Left lung (tissue), 10 donors: ENCODE measurements around the gene IKBKE. TPM values are rescaled to one million over a fixed set of nuclear protein-coding genes. Genes with fewer than 3 reads are reported as not detected.

Experiments used
- ATAC-seq: fragments of 200-7000 bp; cut with Tn5 transposase; one replicate; pipeline ENCODE4 v1.9.1; 2020; ENCODE audit warnings: moderate library complexity
- DNase-seq, 4 donors: peaks; one replicate each; pipeline ENCODE4 v3.0.0-alpha.2; 2013 to 2020
- H3K27ac ChIP-seq, 2 donors: fragments of 200-600 bp; sonication (generic) in 1 of 2; one replicate each; pipeline versions ENCODE4 v1.5.0 to v1.8.0; 2020 to 2021
- H3K27me3 ChIP-seq, 2 donors: fragments of 200-600 bp; sonication (generic) in 1 of 2; one replicate each; pipeline versions ENCODE4 v1.5.0 to v1.8.0; 2020 to 2021
- H3K36me3 ChIP-seq, 2 donors: fragments of 200-600 bp; sonication (generic) in 1 of 2; one replicate each; pipeline versions ENCODE4 v1.5.0 to v1.8.0; 2020 to 2021
- H3K4me1 ChIP-seq, 2 donors: fragments of 200-600 bp; one replicate each; pipeline ENCODE4 v1.8.0; 2021
- H3K4me3 ChIP-seq, 2 donors: fragments of 200-600 bp; sonication (generic) in 1 of 2; one replicate each; pipeline versions ENCODE4 v1.5.0 to v1.8.0; 2020 to 2021; ENCODE audit warnings: mild to moderate bottlenecking in 1 of 2
- H3K9me3 ChIP-seq, 2 donors: fragments of 200-600 bp; sonication (generic) in 1 of 2; one replicate each; pipeline versions ENCODE4 v1.5.0 to v1.8.0; 2020 to 2021
- intact Hi-C, 2 donors: fragments of 100-400 bp; cut with DNase I; formaldehyde crosslinking; loops; one replicate each; pipeline versions ENCODE4 v1.11.2 to v1.14.2; 2022
- polyA plus RNA-seq, 6 donors: library from polyadenylated mRNA; unstranded; fragments of 120-200 nt; gene quantifications; one replicate each; pipeline ENCODE4 v1.2.1, GENCODE V29; 2013; ENCODE audit not compliant: insufficient read length in 6 of 6
- total RNA-seq, 2 donors: library from RNA; stranded (reverse); fragmentation: NEBNext Ultra II Directional; extraction: Animal tissue kit (Norgen Biotek cat#: 25700); gene quantifications; one replicate each; pipeline ENCODE4 v1.2.1, GENCODE V29; 2021
- TF ChIP-seq, protein P1 (sequence below), 2 donors: fragments of 200-600 bp; sonication (generic) in 1 of 2; IDR thresholded peaks; one replicate each; pipeline versions ENCODE4 v1.5.0 to v1.8.0; 2021; ENCODE audit warnings: antibody characterized with exemption in 2 of 2
- donor health status: DM: no; HTN: yes; CAD: no.
- donor health status: DM: no; HTN: no; CAD: no.

Gene IKBKE
- total and polyA plus RNA-seq, 8 donors = 4.7 to 17.8 (median 7.8) TPM

DNA sequence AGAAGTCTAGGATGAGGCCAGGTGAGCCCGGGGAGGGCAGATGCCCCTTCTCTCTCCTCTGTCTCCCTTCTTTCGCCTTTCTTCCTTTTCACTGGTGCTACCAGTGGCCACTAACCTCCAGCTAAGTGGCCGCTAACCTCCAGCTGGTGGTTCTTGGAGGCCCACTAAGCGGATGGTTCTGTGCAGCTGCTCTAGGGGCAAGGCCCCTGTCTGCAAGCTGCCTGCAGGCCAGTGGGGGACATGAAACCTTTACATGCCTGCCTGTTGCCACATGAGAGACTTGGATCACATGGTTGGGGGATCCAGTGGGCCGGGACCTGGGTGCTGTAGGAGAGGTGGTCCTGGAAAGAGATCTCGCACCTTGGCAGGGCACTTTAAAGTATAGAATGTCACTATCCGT lies 17.7 kb downstream of the IKBKE start:
- DNase-seq = no peak
- Histone ChIP-seq H3K4me3 (no peak overlapping the region), H3K4me1 (peaks cover 0 to 4% of the 10 kb centered on the region in 2 donors), H3K9me3 (no peaks in the 10 kb centered on the region), H3K27me3 (no peaks in the 10 kb centered on the region), H3K36me3 (peaks cover 0 to 72% of the 10 kb centered on the region in 2 donors), H3K27ac (no peak overlapping the region)
- ATAC-seq = no peak
- intact Hi-C loops = loop anchor here in 1 of 2 donors (5.0 kb wide), 1 partner anchor 99 kb away; no protein-coding TSS in a partner anchor
- TF ChIP-seq, protein P1, sequence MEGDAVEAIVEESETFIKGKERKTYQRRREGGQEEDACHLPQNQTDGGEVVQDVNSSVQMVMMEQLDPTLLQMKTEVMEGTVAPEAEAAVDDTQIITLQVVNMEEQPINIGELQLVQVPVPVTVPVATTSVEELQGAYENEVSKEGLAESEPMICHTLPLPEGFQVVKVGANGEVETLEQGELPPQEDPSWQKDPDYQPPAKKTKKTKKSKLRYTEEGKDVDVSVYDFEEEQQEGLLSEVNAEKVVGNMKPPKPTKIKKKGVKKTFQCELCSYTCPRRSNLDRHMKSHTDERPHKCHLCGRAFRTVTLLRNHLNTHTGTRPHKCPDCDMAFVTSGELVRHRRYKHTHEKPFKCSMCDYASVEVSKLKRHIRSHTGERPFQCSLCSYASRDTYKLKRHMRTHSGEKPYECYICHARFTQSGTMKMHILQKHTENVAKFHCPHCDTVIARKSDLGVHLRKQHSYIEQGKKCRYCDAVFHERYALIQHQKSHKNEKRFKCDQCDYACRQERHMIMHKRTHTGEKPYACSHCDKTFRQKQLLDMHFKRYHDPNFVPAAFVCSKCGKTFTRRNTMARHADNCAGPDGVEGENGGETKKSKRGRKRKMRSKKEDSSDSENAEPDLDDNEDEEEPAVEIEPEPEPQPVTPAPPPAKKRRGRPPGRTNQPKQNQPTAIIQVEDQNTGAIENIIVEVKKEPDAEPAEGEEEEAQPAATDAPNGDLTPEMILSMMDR (IDR thresholded peaks at IDR 0.05) = no peak

DNA sequence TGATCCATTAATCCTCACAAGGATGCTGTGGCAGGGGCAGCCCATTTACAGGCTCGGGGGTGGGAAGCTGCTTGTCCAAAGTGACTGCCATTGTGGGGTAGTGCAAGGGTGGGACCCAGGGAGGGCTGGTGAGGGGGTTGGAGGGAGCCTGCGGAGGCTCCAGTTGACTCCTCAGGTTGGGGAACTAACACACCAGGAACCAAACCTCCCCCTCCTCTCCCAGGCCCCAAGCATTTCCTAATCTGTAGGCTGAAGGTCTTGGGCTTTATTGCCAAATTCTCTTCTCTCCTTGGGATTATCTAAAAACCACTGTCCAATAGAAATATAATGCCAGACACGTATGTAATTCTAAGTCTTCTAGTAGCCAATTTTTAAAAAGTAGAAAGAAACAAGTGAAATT lies 18.2 kb downstream of the IKBKE start:
- ATAC-seq (no peak), DNase-seq (no peak)
- H3K27me3 ChIP-seq = no peaks in the 10 kb centered on the region
- intact Hi-C loops = loop anchor here in 1 of 2 donors (5.0 kb wide), 1 partner anchor 99 kb away; no protein-coding TSS in a partner anchor
- peaks cover 0 to 72% of the 10 kb centered on the region in 2 donors for H3K36me3 ChIP-seq
- H3K4me3 ChIP-seq = no peak overlapping the region
- no peak overlapping the region for H3K27ac ChIP-seq
- peaks cover 0 to 4% of the 10 kb centered on the region in 2 donors for H3K4me1 ChIP-seq
- no peaks in the 10 kb centered on the region for H3K9me3 ChIP-seq
- TF ChIP-seq, protein P1 (IDR thresholded peaks at IDR 0.05) = no peak

DNA sequence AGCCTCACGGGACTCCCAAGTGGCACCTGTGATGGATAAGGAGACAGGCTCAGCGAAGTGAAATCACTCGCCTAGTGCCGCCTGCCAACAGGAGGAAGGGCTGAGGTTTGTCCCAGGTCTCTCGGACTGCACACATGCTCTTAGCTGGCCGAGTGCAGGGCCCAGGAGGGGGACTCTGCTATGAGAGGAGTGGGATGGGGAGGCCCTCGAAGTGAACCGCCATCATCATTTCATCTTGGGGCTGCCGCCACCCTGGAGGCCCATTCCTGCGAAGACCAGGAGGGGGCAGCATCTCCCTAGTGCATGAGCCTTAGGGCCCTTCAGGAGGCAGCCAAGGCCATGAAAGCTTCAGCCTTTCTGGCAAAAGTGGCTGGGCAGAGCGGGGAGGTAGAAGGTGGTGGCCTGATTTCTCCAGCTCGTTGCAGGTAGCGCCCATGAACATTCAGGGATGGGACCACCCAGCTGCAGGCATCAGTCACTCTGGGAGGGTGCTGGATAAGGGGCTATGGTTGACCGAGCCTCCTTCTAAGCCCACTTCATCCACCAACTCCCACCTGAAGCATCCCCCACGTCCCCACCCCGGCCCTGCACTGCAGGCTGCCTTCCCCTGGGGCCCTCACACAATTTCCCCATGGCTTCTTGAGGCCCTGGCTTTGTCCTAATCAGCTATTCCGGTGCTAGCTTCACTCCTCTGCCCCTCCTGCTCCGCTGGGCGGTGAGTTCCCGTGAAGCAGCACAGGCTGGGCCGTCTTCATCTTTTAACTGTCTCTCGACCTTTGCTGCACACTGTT lies 19.9 kb downstream of the IKBKE start:
- H3K27ac ChIP-seq = no peak overlapping the region
- H3K36me3 ChIP-seq = peaks cover 0 to 71% of the 10 kb centered on the region in 2 donors
- DNase-seq = peak in 3 of 4 donors; percentile 69 to 89 (median 82)
- H3K4me1 ChIP-seq = peaks cover 3 to 9% of the 10 kb centered on the region in 2 donors
- intact Hi-C loops = loop anchor here in 1 of 2 donors (5.0 kb wide), 1 partner anchor 97 kb away; no protein-coding TSS in a partner anchor
- H3K4me3 ChIP-seq = no peak overlapping the region
- no peaks in the 10 kb centered on the region for H3K9me3 ChIP-seq
- peak; percentile 98 for ATAC-seq
- TF ChIP-seq, protein P1 (IDR thresholded peaks at IDR 0.05) = peak; percentile 90 to 97
- no peaks in the 10 kb centered on the region for H3K27me3 ChIP-seq

DNA sequence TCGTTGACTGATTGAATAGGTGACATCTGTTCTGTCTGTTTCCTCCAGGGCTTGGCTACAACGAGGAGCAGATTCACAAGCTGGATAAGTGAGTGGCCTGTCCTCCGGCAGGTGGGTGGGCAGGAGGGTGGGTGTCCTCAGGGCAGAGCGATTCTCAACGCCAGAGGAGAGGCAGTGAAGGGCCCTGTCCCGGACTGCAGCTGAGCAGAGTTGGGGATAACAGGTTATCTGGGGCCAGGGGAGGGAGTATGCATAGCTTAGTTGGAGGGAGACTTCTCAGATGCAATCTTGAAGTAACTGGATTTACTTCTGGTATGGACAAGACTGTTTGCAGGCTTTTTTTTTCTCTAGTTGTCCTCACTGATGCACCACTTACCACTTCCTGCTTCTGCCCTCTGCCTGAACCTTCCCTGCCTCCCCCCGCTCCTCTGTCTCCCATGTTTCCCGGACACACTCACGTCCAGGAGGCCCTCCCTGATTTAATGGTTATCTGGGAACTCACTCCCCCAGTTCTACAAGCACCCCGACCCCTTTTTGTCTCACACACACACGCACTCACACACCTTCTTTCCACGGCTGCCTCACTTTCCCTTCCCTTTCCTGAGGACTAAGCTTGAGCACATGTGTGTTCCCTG lies 20.6 kb downstream of the IKBKE start:
- no peak overlapping the region for H3K4me3 ChIP-seq

More for the DNA sequence above, 20.6 kb downstream of the IKBKE start:
- Histone ChIP-seq H3K4me1 (peaks cover 10 to 16% of the 10 kb centered on the region in 2 donors), H3K36me3 (peaks cover 0 to 64% of the 10 kb centered on the region in 2 donors), H3K9me3 (no peaks in the 10 kb centered on the region), H3K27me3 (no peaks in the 10 kb centered on the region), H3K27ac (no peak overlapping the region)
- TF ChIP-seq, protein P1 (IDR thresholded peaks at IDR 0.05) = no peak
- DNase-seq (no peak), ATAC-seq (no peak)
- intact Hi-C loops = no loop called here
